ENCODE data around the gene USP34. TPM values are rescaled to one million over a fixed set of nuclear protein-coding genes. Genes with fewer than 3 reads are reported as not detected.

Gene USP34
- total and polyA plus RNA-seq, 2 of the 8 experiments (the other 6 are each of a cell fraction or from before 2014, with no cell fraction given), result 56.7 to 91.7 TPM

- no peak overlapping the region for H2BK12ac ChIP-seq (ENCODE audit: low read depth, low read length)
- no peak overlapping the region for H3K23ac ChIP-seq (ENCODE audit: insufficient read length)
- no peak overlapping the region for H3K56ac ChIP-seq (replicated peaks; ENCODE audit: insufficient read length, low read depth, low read length)
- DNase-seq (ENCODE audit: low read depth in 1 of 2, low spot score in 2 of 2), result no peak
- H2BK20ac ChIP-seq (ENCODE audit: low read length), result no peak overlapping the region
- H3K36me3 ChIP-seq (ENCODE audit: control insufficient read depth in 2 of 4, insufficient read depth in 4 of 4, low read length in 3 of 4), result peaks cover 12 to 96% (median 50%) of the 10 kb centered on the region in 4 experiments; a peak in 7 of 8 replicates
- H2BK15ac ChIP-seq (ENCODE audit: low read length), result no peak overlapping the region
- no peak overlapping the region for H2BK120ac ChIP-seq (replicated peaks; ENCODE audit: low read depth, low read length)
- no peak overlapping the region for H2AK5ac ChIP-seq (ENCODE audit: low read depth, low read length)
- CTCF ChIA-PET (ENCODE audit: partially characterized antibody), result no interaction called here
- no peak for FAIRE-seq
- POLR2A ChIA-PET (ENCODE audit: partially characterized antibody), result interaction anchor here (1.4 to 3.5 kb wide), 3 partner anchors 9 to 20 kb away, joined by 3 to 14 read pairs (median 3); no protein-coding TSS in a partner anchor
- no peak overlapping the region for H3K9ac ChIP-seq (replicated peaks in 1 of 4; ENCODE audit: extremely low read depth in 1 of 4, low read depth in 3 of 4, low read length in 3 of 4)
- H2BK5ac ChIP-seq (ENCODE audit: low read depth, low read length), result no peak overlapping the region
- no peak overlapping the region for H3K4ac ChIP-seq (replicated peaks; ENCODE audit: insufficient read length, low read depth, low read length)
- H3K9me3 ChIP-seq (ENCODE audit: insufficient read depth in 2 of 2, low read depth in 1 of 2, low read length in 1 of 2), result no peaks in the 10 kb centered on the region
- no peak overlapping the region for H4K91ac ChIP-seq (replicated peaks; ENCODE audit: insufficient read length, low read length)
- WGBS, 2 experiments (ENCODE audit: extremely low coverage in 1 of 2, insufficient coverage in 1 of 2, insufficient read length in 1 of 2, insufficient replicate concordance in 2 of 2, low coverage in 1 of 2, low lambda C conversion rate in 2 of 2, missing lambda C conversion rate in 1 of 2), result 94% methylated on average over 11 of the region's 12 CpGs; no CpG with 5 or more reads in 1 of the 2 experiments
- H4K8ac ChIP-seq (ENCODE audit: extremely low read depth, insufficient read depth, low read length), result no peak overlapping the region
- H3K18ac ChIP-seq (ENCODE audit: extremely low read depth, low read length), result no peak overlapping the region
- H3K27ac ChIP-seq (ENCODE audit: low read depth, low read length), result no peak overlapping the region
- H3K27me3 ChIP-seq (replicated peaks in 1 of 4; ENCODE audit: control insufficient read depth in 3 of 4, extremely low read depth in 1 of 4, insufficient read depth in 3 of 4, low read length in 3 of 4), result no peaks in the 10 kb centered on the region
- H4K5ac ChIP-seq (ENCODE audit: insufficient read length, low read depth, low read length), result no peak overlapping the region
- H3K14ac ChIP-seq (ENCODE audit: insufficient read length), result no peak overlapping the region
- no peak overlapping the region for H2AFZ ChIP-seq (ENCODE audit: low read length)
- H3K23me2 ChIP-seq (ENCODE audit: low read depth, low read length), result no peaks in the 10 kb centered on the region
- peaks cover 9 to 100% of the 10 kb centered on the region in 2 experiments; a peak in 3 of 4 replicates for H3K79me2 ChIP-seq (ENCODE audit: control insufficient read depth in 1 of 2, insufficient read depth in 2 of 2, low read length in 2 of 2)
- peaks cover 0 to 3% (median 0%) of the 10 kb centered on the region in 4 experiments; a peak in 2 of 7 replicates for H3K4me1 ChIP-seq (replicated peaks in 1 of 4; ENCODE audit: control insufficient read depth in 3 of 4, insufficient read depth in 4 of 4, low read length in 3 of 4)
- no peak overlapping the region for H3K4me3 ChIP-seq (ENCODE audit: extremely low read depth in 1 of 4, insufficient read depth in 2 of 4, low read depth in 3 of 4, low read length in 4 of 4)
- peaks cover 6 to 17% of the 10 kb centered on the region in 2 experiments for H4K20me1 ChIP-seq (replicated peaks in 1 of 2; ENCODE audit: control insufficient read depth in 1 of 2, insufficient read depth in 2 of 2, low read length in 2 of 2)
- H3K79me1 ChIP-seq (ENCODE audit: low read depth, low read length), result peaks cover 7% of the 10 kb centered on the region
- no peak overlapping the region for H3K4me2 ChIP-seq (ENCODE audit: insufficient read depth in 1 of 2, low read depth in 2 of 2, low read length in 2 of 2)
- TF ChIP-seq RAD21 (IDR thresholded peaks at IDR 0.05 in 1 of 2, conservative IDR thresholded peaks at IDR 0.05 in 1 of 2; ENCODE audit: low read depth in 2 of 2, low read length in 2 of 2) (no peak), POU5F1 (IDR thresholded peaks at IDR 0.05; ENCODE audit: low read depth, low read length) (no peak), ATF3 (IDR thresholded peaks at IDR 0.05; ENCODE audit: insufficient read depth, low read depth, low read length) (no peak), BRCA1 (IDR thresholded peaks at IDR 0.05; ENCODE audit: low read depth, low read length) (no peak), CHD2 (IDR thresholded peaks at IDR 0.05; ENCODE audit: low read length) (no peak), SIRT6 (IDR thresholded peaks at IDR 0.05; ENCODE audit: low read length) (no peak), RFX5 (IDR thresholded peaks at IDR 0.05; ENCODE audit: borderline replicate concordance, low read depth, low read length) (no peak), HDAC6 (IDR thresholded peaks at IDR 0.05; ENCODE audit: low read depth, low read length) (no peak), TAF7 (optimal IDR thresholded peaks at IDR 0.05; ENCODE audit: borderline replicate concordance, low read depth, low read length) (no peak), SRF (IDR thresholded peaks at IDR 0.05; ENCODE audit: low read depth, low read length) (no peak), HDAC2 (IDR thresholded peaks at IDR 0.05; ENCODE audit: borderline replicate concordance in 1 of 2, low read depth in 2 of 2, low read length in 2 of 2) (no peak), YY1 (IDR thresholded peaks at IDR 0.05; ENCODE audit: low read depth, low read length) (no peak)
Observed at GRCh38 chr2:61512768-61513398, 42.0 kb upstream of the USP34 start.

All from H1 (cell line).